Measurements from ENCODE around the gene GGTLC2. TPM values are rescaled to one million over a fixed set of nuclear protein-coding genes. Genes with fewer than 3 reads are reported as not detected.

Gene GGTLC2
- total RNA-seq, 1 experiment from 2014 or later = not detected

DNA sequence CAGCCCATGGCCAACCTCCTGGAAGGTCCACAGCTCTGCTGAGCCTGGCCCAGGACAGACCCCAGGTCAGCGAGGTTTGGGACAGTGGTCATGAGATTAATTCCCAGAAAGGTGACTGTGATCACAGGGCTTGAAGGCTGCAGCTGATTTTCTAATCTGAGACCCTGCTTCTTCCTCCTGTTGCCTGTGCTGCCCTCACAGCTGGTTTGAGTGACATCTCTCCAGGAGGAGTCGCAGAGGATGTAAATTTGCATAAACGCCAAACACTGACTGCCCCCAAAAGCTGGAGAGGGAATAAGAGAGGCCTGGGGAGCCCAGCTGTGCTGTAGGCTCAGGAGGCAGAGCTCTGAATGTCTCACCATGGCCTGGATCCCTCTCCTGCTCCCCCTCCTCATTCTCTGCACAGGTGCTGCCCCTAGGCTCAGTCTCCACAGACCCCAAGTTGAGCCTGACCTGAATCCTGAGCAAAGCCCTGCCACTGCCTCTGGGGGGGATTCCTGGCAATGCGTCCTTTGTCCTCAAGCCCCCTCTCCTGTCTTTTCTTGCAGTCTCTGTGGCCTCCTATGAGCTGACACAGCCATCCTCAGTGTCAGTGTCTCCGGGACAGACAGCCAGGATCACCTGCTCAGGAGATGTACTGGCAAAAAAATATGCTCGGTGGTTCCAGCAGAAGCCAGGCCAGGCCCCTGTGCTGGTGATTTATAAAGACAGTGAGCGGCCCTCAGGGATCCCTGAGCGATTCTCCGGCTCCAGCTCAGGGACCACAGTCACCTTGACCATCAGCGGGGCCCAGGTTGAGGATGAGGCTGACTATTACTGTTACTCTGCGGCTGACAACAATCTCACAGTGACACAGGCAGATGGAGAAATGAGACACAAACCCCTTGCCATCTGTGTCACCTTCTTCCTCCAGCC is 23.8 kb downstream of the GGTLC2 start:
- intact Hi-C loops (cut with micrococcal nuclease; ENCODE audit: unreplicated experiment) = no loop called here

DNA sequence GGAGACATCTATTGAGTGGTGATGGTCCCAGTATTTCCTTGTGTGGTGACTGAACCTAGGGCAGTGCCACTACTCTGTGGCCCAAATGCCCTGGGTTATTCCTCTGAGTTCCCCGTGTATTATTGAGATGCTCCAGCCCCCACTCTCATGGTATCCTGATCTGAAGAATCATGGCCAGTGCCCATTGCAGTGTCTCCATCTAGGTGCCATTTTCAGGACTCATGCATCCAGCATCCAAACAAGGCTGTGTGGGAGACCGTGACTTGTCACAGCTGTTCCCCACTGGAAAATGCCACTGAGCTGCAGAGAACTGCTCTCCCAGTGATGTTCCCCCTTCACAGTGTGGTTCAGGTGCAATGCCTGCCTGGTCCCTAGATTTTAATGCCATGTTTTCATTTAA is 24.7 kb downstream of the GGTLC2 start:
- CTCF ChIA-PET = no interaction called here
- H3K4me1 Mint-ChIP-seq (ENCODE audit: low read depth, unreplicated experiment) = no peaks in the 10 kb centered on the region
- intact Hi-C loops (cut with micrococcal nuclease; ENCODE audit: unreplicated experiment) = no loop called here
- TF ChIP-seq CTCF (IDR thresholded peaks at IDR 0.05; ENCODE audit: unreplicated experiment) = no peak
- no peak overlapping the region for H3K4me3 Mint-ChIP-seq (ENCODE audit: low read depth, unreplicated experiment)
- H3K27me3 Mint-ChIP-seq (ENCODE audit: unreplicated experiment) = peaks cover 77% of the 10 kb centered on the region
- H3K36me3 Mint-ChIP-seq (ENCODE audit: insufficient read depth, unreplicated experiment) = no peaks in the 10 kb centered on the region
- BruUV-seq (replicated peaks) = no TSS peak
- DNase-seq = no peak
- H3K9me3 Mint-ChIP-seq (ENCODE audit: low read depth, unreplicated experiment) = no peaks in the 10 kb centered on the region
- no peak overlapping the region for H3K27ac Mint-ChIP-seq (ENCODE audit: unreplicated experiment)

More for the DNA sequence above, 23.8 kb downstream of the GGTLC2 start:
- TF ChIP-seq CTCF (IDR thresholded peaks at IDR 0.05; ENCODE audit: unreplicated experiment) = no peak
- H3K36me3 Mint-ChIP-seq (ENCODE audit: insufficient read depth, unreplicated experiment) = no peaks in the 10 kb centered on the region
- no peak overlapping the region for H3K4me3 Mint-ChIP-seq (ENCODE audit: low read depth, unreplicated experiment)
- DNase-seq = no peak
- no peaks in the 10 kb centered on the region for H3K4me1 Mint-ChIP-seq (ENCODE audit: low read depth, unreplicated experiment)
- H3K27me3 Mint-ChIP-seq (ENCODE audit: unreplicated experiment) = peaks cover 77% of the 10 kb centered on the region
- CTCF ChIA-PET = interaction anchor here (3.2 kb wide), 1 partner anchor 216 kb away, joined by 25 read pairs; no protein-coding TSS in a partner anchor
- no peak overlapping the region for H3K27ac Mint-ChIP-seq (ENCODE audit: unreplicated experiment)
- H3K9me3 Mint-ChIP-seq (ENCODE audit: low read depth, unreplicated experiment) = no peaks in the 10 kb centered on the region
- no TSS peak for BruUV-seq (replicated peaks)

DNA sequence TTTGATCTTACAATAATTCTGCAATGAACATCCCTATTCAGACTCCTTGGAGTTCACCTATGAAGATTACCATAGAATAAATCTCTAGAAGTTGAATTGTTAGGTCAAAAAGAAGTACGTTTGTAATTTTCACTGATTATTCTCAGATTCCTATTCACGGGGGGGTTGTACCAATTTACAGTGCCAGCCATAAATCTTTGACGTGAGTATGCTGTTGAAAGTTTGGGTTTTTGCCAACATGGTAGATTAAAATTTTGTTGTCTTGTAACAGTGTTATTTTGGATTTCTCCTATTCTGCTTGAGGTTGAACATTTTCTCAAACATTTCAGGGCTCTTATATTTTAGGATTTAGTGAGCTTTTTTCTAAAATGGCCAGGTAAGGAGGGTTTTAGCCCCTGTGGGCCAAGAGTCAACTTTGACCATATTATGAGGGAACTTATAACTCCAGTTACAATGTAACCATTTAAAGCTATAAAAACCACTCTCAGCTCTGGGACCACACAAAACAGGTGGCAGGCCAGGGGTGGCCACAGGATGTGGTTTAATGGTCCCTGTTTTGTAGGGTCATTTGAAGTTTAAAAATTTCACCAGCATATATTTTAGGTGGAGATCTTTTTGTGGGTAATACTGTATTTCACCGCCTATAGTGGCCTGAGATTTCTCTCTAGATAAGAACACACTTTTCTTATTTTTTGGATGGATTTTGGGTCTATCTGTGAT is 25.8 kb downstream of the GGTLC2 start:
- H3K9me3 Mint-ChIP-seq (ENCODE audit: low read depth, unreplicated experiment) = no peaks in the 10 kb centered on the region
- no peaks in the 10 kb centered on the region for H3K36me3 Mint-ChIP-seq (ENCODE audit: insufficient read depth, unreplicated experiment)
- no peak for DNase-seq
- TF ChIP-seq CTCF (IDR thresholded peaks at IDR 0.05; ENCODE audit: unreplicated experiment) = no peak
- H3K4me1 Mint-ChIP-seq (ENCODE audit: low read depth, unreplicated experiment) = no peaks in the 10 kb centered on the region
- intact Hi-C loops (cut with micrococcal nuclease; ENCODE audit: unreplicated experiment) = no loop called here
- H3K27me3 Mint-ChIP-seq (ENCODE audit: unreplicated experiment) = peaks cover 77% of the 10 kb centered on the region
- no peak overlapping the region for H3K27ac Mint-ChIP-seq (ENCODE audit: unreplicated experiment)
- BruUV-seq (replicated peaks) = no TSS peak
- CTCF ChIA-PET = no interaction called here
- no peak overlapping the region for H3K4me3 Mint-ChIP-seq (ENCODE audit: low read depth, unreplicated experiment)

DNA sequence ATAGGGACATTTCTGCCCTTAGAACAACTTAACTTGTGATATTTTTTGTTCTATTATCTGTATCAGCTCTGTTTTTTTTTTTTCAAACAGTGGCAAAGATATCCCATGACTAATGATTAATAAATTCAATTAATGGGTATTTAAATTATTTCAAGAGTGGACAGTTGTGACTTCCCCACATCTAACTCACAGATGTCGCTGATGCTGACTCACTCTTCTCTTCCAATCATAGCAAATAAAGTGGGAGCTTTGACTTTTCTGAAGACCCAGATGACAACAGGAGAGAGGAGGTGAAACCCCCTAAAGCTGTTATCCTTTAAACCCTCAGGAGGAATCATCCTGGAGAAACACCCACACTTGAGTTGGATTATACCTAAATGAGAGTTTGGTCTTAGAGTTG is 27.1 kb downstream of the GGTLC2 start:
- no peak for TF ChIP-seq CTCF (IDR thresholded peaks at IDR 0.05; ENCODE audit: unreplicated experiment)
- H3K27ac Mint-ChIP-seq (ENCODE audit: unreplicated experiment) = no peak overlapping the region
- peaks cover 77% of the 10 kb centered on the region for H3K27me3 Mint-ChIP-seq (ENCODE audit: unreplicated experiment)
- BruUV-seq (replicated peaks) = no TSS peak
- H3K4me1 Mint-ChIP-seq (ENCODE audit: low read depth, unreplicated experiment) = no peaks in the 10 kb centered on the region
- no peak overlapping the region for H3K4me3 Mint-ChIP-seq (ENCODE audit: low read depth, unreplicated experiment)
- DNase-seq = no peak
- intact Hi-C loops (cut with micrococcal nuclease; ENCODE audit: unreplicated experiment) = no loop called here
- CTCF ChIA-PET = no interaction called here
- no peaks in the 10 kb centered on the region for H3K9me3 Mint-ChIP-seq (ENCODE audit: low read depth, unreplicated experiment)
- H3K36me3 Mint-ChIP-seq (ENCODE audit: insufficient read depth, unreplicated experiment) = no peaks in the 10 kb centered on the region
